GM21423 (cell line): ENCODE results near the gene PBX2.

Experiments
- ATAC-seq: cut with Tn5 transposase; IDR thresholded peaks from one replicate; pipeline ENCODE4 v1.9.1; 2021; ENCODE audit warnings: mild to moderate bottlenecking, moderate library complexity; ENCODE audit not compliant: unreplicated experiment

PBX2 gene

DNA sequence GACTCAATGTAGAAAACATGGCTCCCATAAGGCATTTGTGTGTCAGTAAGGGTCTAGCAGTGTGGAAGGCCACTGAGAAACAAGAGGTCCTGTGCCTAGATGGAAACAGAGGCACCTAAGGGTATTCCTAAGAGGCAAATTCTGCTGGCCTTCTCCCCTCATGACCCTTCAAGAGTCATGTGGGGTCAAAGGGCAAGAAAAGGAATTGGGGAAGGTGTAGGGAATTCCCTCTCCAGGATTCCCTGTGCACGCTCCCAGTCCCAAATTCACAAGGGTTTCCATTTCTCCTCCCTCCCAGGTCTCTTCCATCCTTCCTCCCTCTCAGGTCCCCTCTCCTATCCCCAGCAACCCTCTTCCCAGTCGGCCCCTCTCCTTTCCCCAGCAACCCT lies 14.7 kb downstream of the PBX2 start:
- ATAC-seq = no peak

GRCh38 chr6:32174416-32174815 lies 15.6 kb downstream of the PBX2 start:
- no peak for ATAC-seq

DNA sequence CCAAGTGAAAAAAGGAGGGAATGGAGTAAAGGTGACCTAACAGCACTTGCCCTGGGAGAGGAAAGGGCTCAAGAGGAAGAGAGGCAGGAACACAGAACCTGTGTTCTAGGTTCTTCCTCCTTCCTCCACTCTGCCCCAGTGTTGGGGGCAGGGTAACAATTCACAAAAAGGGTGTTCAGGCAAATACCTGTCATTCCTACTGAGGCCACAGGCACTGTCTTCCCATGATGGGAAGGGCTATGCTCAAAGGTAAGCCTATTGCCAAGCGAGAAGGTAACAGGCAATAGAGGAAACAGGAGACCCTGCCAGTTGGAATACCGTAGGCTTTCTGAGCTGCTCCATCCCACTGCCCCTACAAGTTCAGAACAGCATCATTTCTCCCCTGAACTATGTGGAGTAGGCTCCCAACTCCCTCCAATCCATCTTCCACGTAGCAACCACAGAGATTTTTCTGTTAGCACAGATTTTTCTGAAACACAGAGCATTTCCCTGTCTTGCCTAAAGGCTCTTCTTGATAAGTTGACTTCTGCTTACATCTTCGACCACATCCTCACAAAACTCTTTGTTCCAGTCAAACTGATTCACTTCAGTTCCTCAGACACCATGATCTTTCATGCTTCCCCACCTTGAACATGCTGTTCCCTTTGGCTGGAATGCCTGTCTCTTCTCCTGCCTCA lies 16.8 kb downstream of the PBX2 start:
- no peak for ATAC-seq

GRCh38 chr6:32171234-32171633 lies 18.8 kb downstream of the PBX2 start:
- ATAC-seq = no peak

DNA sequence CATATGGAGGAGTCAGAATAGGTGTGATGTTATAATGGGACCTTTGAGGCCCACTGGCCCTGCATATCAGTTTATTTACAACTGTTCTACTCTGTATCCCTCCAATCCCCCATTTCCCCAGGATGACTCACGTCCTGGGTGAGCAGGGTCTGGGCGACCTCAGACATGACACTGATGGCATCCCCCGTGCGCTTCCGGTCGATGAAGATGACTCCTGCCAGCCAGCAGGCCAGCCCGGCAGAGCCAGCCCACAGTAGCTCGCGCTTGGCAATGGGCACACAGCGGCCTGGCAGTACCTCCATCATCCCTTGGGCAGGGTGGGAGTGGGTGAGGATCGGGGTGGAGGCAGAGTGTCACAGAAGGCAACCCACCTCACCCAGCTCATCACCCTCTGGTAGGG lies 19.7 kb downstream of the PBX2 start:
- ATAC-seq = no peak

DNA sequence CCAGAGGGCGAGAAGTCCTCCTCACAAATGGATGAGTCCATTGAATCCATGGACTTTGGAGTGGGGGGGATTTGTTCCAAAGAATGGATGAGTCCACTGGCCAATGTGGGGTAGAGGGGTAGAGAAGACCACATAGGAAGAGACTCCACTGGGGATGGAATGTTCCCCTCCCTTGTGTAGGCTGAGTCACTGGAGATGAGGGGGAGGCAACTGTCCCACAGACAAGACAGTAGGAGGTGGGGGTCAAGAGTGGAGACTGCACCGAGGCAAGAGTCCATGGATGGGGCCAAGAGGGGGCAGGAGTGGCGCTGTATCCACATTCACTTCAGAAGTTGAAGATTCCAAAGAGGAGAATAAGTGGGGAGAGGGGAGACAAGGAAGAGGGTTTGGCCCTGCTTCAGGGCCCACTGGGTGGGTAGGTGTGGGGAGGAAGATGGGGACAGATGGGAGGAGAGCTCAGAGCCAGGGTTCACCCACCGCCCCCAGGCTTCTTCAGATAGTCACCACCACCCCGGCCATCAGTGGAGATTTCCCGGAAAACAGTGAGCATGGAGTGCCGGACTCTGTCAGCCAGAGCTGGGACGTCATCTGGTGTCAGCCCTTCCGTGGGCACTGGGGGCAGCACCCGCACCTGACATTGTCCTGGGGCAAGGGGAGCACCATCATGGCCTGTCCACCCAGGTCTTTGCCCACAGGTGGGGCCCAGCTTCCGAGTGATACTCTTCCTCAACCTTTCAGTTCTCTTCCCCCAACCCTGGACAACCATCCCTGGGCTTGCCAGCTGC lies 21.0 kb downstream of the PBX2 start:
- no peak for ATAC-seq

DNA sequence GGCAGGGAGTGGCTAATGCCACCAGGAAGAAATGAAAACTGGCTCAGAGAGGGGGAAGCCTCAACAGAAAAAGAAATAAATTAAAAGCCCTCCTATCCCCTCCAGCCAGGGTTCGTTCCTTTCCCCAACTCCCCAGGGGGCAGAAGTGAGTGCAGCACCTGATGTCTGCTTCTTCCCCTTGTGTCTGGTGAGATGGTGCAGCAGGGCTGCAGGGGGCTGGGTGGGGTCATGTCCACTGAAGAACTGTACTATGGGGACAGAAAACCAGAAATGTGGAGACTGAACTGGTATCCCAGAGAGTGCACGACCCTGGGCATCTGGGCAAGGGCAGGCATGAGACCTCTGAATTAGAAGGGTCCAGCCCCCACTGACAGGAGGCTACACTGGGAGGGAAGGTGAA lies 21.7 kb downstream of the PBX2 start:
- no peak for ATAC-seq

GRCh38 chr6:32167761-32168262 lies 22.2 kb downstream of the PBX2 start:
- ATAC-seq = no peak

- no peak for ATAC-seq
Measured at GRCh38 chr6:32167154-32167760, 22.7 kb downstream of the PBX2 start.

GRCh38 chr6:32166411-32167061 lies 23.5 kb downstream of the PBX2 start:
- ATAC-seq = no peak

DNA sequence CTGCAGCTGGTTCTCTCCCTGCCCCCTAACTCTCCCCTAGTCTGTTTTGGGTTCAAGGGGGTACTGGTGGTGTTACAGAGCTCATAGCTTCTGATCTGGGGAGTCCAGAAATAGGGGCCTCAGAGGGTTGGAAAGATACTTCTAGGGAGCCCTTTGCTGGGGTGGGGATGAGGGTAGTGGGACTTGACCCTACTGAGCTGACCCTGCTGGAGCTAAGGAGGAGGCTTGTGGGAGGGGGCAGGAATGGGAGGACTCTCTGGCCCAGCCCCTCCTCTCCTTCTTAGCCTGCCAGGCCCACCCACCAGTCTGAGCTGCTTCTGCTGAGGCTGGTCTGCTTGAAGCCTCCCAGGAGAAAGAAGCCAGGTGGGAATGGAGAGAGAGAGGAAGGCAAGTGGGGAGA lies 25.7 kb downstream of the PBX2 start, which contains the start of gene EGFL8:
EGFL8 (plus strand) TSS at position 301 of the 400 bp plus-strand sequence. CDS start 1,571 bp downstream, outside the sequence.
- ATAC-seq = no peak

DNA sequence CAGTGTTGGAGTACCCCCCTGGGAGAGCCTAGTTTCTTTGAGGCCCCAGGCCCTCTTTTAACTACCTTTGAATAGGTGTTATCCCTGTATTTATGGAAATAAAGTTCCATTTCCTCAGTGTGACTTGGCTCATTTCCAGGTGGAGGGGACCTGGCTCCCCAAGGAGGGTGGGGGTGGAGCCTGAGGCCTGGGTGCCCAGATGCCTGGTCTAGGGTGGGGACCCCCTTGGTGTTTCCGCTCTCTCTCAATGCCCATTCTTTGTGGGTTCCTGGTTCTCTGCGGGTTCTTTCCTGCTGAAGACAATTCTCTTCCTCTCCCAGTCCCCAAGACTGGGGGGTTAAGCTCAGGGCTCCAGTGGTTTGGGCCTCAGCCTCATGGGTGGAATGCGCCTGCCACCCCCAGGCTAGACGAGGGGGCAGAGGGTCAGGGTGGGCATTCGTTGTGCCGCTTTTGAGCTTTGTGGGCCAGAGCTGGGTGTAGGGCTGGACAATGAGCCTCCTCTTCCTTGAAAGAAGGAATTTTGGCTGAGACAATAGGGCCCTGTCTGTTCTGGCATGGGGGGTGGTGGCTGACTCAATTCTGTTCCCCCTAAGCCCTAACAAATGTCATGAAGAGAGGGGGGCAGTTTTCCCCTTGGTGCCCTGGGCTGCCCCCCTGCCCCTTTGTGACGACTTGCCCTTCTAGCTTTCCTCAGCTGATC lies 26.3 kb downstream of the PBX2 start:
- no peak for ATAC-seq

DNA sequence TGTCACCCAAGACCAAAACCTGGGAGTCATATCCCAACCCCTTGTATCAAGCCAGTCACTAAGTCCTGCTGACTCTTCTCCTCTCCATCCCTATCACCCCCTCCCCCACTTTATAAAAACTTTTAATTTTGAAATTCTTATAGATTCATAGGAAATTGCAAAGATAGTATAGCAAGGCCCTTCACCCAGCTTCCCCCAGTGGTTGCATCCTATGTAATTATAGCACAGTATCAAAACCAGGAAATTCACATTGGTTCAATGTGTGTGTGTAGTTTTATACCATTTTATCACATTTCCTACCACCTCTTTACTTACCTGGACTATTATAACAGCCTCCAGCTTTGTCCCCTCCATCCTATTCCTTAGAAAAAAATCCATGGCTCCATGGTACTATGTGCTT lies 31.9 kb downstream of the PBX2 start:
- ATAC-seq = no peak

GRCh38 chr6:32156891-32157290 lies 33.1 kb downstream of the PBX2 start:
- ATAC-seq = no peak

- ATAC-seq = no peak
Measured at GRCh38 chr6:32154514-32155161, 35.4 kb downstream of the PBX2 start.

DNA sequence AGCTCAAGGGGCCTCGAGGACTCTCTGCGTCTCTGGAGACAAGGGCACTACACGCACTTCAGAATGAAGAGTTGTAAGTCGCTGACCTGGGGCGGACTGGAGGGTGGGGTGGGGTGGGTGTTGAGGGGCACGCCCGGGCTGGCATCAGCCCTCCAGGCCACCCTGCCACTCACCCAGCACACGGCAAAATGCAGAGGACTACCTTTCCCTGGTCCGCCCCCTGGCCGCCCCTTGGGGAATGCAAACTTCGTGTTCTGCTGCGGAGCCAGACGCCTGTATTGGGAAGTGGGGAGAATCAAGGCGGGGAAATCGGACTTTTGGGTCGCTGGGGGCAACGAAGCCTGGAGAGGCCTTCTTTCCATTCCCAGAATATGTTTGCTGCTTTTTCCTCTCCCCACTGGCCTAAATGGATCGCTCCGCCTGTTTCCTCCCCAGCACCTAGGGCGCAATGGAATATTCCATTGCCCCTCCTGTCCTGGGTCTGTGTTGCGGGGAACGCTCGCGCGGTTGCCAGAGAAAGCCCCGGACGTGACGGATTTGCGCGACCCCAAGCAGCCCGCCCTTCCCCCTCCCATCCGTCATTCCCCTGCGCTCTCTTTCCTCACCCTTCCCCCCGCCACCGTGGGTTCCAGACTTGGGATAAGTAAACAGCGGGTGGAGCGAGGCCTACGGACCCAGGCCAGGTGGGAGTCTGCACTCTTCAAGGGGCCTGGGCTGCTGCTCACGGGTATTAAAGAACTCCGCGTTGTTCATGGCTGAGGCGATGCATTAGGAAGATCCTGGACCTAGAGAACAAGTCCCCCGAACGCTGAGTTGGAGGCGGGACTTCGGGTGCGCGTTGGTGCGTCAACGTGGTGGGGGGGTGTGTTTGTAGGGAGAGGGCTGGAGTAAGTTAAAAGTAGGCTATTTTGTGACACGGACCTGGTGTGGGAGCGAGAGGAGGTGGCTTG lies 36.2 kb downstream of the PBX2 start, which contains the start of gene PPT2:
PPT2 (plus strand) TSS at position 578 of the 950 bp plus-strand sequence. CDS start 454 bp downstream, outside the sequence.
- no peak for ATAC-seq

DNA sequence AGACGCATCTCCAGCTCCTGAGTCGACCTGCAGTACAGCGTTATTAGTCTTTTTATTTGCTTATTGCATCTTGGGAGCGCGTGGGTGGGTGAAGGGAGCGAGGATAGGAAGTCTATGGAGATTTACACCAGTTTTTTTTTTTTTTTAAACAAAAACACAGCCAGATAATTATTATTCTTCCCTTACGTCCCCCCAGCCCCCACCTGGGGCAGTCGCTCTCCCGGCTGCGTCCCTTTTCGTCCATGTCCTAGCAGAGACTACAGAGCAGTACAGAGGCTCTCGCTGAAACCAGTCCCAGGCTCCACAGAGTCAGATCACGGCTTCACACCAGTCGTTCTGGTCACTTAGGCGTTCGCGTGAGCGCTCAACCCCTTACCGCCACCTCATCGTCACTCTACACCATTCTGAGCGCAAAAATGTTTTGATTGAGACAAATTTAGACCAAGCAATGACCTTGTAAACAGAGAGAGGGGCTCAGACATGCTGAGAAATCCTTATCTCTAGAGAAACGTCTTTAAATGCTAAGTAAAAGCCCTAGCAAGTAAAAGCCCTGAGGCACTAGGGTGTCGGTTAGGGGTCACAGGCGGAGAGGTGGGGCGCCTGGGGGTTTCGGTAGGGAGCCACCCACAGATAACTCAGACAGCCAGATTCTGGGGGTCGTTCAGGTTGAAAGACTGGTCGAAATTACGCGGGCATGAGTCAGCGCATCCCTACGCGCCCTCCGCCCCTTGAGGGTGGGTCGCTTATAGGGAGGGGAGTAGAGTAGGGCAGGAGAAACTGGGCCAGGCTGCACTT lies 37.0 kb downstream of the PBX2 start:
- no peak for ATAC-seq
